ENCODE data around the gene STN1.
"Not testable (repeated sequence)": the region's sequence is repeated elsewhere in the genome, so short reads cannot be mapped to it uniquely, and the experiment has no call there.

Gene STN1

DNA sequence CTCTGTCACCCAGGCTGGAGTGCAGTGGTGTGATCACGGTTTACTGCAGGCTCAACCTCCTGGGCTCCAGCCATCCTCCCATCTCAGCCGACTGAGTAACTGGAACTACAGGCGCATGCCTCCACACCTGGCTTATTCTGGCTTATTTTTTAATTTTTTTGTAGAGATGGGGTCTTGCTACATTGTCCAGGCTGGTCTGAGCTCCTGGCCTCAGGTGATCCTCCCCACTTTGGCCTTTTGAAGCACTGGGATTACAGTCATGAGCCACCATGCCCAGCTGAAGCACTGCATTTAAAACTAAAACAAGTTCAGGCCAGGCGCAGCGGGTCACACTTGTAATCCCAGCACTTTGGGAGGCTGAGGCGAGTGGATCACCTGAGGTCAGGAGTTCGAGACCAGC is 70.6 kb downstream of the STN1 start:
- DNase-seq = no peak
- Histone ChIP-seq H3K36me3 (no peaks in the 10 kb centered on the region), H3K4me3 (ENCODE audit: low read depth, low read length) (no peak overlapping the region), H3K27me3 (ENCODE audit: insufficient read depth, low read depth, severe bottlenecking) (no peaks in the 10 kb centered on the region), H3K9me3 (ENCODE audit: severe bottlenecking) (no peaks in the 10 kb centered on the region), H3K27ac (no peak overlapping the region)
- no peak for TF ChIP-seq CTCF (IDR thresholded peaks at IDR 0.05; ENCODE audit: low read depth, low read length)

DNA sequence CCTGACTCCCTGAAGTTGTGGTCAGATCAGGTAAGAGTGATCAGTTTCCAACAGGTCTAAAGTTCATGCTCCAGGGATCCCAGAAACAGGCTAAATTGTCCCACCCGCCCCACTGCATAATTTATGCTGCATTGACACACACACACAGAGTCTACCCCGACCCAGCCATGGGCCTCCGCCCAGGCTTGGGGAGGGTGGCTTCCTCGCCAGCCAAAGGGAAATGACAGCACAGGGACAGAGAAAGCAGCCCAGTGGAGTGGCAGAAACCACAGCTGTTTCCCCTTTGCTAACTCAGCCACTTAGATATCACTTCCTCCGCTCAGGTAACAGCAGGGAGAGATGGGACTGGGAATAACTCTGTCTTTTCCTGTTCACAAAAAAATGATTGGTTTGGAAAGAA is 72.0 kb downstream of the STN1 start:
- Histone ChIP-seq H3K4me3 (ENCODE audit: low read depth, low read length) (no peak overlapping the region), H3K27ac (no peak overlapping the region), H3K27me3 (ENCODE audit: insufficient read depth, low read depth, severe bottlenecking) (no peaks in the 10 kb centered on the region), H3K9me3 (ENCODE audit: severe bottlenecking) (no peaks in the 10 kb centered on the region), H3K36me3 (no peaks in the 10 kb centered on the region)
- no peak for DNase-seq
- no peak for TF ChIP-seq CTCF (IDR thresholded peaks at IDR 0.05; ENCODE audit: low read depth, low read length)

DNA sequence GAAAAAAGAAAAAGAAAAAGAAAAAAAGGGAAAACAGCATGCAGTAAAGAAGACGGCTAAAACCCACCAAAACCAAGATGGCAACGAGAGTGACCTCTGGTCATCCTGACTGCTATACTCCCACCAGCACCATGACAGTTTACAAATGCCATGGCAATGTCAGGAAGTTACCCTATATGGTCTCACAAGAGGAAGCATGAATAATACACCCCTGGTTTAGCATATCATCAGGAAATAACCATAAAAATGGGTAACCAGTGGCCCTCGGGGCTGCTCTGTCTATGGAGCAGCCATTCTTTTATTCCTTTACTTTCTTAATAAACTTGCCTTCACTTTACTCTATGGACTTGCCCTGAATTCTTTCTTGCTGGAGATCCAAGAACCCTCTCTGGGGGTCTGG is 72.6 kb downstream of the STN1 start:
- H3K27ac ChIP-seq; H3K4me3 ChIP-seq (ENCODE audit: low read depth, low read length); DNase-seq; H3K36me3 ChIP-seq; H3K27me3 ChIP-seq (ENCODE audit: insufficient read depth, low read depth, severe bottlenecking); H3K9me3 ChIP-seq (ENCODE audit: severe bottlenecking): not testable (repeated sequence)

- Histone ChIP-seq H3K27me3 (ENCODE audit: insufficient read depth, low read depth, severe bottlenecking) (no peaks in the 10 kb centered on the region), H3K36me3 (no peaks in the 10 kb centered on the region), H3K27ac (no peak overlapping the region), H3K4me3 (ENCODE audit: low read depth, low read length) (no peak overlapping the region), H3K9me3 (ENCODE audit: severe bottlenecking) (no peaks in the 10 kb centered on the region)
- no peak for DNase-seq
- no peak for TF ChIP-seq CTCF (IDR thresholded peaks at IDR 0.05; ENCODE audit: low read depth, low read length)
Observed at GRCh38 chr10:103843854-103844570, 74.0 kb downstream of the STN1 start.

DNA sequence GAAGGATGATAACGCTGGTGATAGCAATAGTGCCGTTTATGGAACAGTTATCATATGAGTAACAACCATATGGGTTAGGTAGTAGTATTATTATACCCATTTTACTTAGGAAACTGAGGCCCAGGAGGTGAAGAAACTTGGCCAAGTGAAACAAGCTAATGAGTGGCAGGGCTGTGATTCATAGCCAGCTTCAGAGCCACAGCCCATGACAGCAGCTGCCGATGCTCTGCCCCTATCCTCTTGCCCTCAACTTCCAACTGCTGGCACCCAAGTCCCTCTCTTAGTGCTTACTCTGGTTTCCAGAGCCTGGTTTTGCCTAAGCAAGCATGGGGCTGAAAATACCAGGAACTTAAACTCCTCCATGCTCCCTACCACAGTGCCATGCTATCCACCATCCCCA is 74.9 kb downstream of the STN1 start:
- Histone ChIP-seq H3K27ac (no peak overlapping the region), H3K36me3 (no peaks in the 10 kb centered on the region), H3K9me3 (ENCODE audit: severe bottlenecking) (no peaks in the 10 kb centered on the region), H3K27me3 (ENCODE audit: insufficient read depth, low read depth, severe bottlenecking) (no peaks in the 10 kb centered on the region), H3K4me3 (ENCODE audit: low read depth, low read length) (no peak overlapping the region)
- TF ChIP-seq CTCF (IDR thresholded peaks at IDR 0.05; ENCODE audit: low read depth, low read length) = no peak
- DNase-seq = no peak

GRCh38 chr10:103842605-103843004 is 75.4 kb downstream of the STN1 start:
- Histone ChIP-seq H3K4me3 (ENCODE audit: low read depth, low read length) (no peak overlapping the region), H3K27ac (no peak overlapping the region), H3K27me3 (ENCODE audit: insufficient read depth, low read depth, severe bottlenecking) (no peaks in the 10 kb centered on the region), H3K9me3 (ENCODE audit: severe bottlenecking) (no peaks in the 10 kb centered on the region), H3K36me3 (no peaks in the 10 kb centered on the region)
- no peak for TF ChIP-seq CTCF (IDR thresholded peaks at IDR 0.05; ENCODE audit: low read depth, low read length)
- no peak for DNase-seq
